Activated B cell treated with CpG ODN at 0.5 μM for 24 hours (primary cell): ENCODE data around the gene MIAT. TPM values are rescaled to one million over a fixed set of nuclear protein-coding genes. Genes with fewer than 3 reads are reported as not detected.

Experiments
- ATAC-seq: fragments of 200-7000 bp; cut with Tn5 transposase; one replicate; pipeline ENCODE4 v1.10.0; 2021; ENCODE audit warnings: low read depth, mild to moderate bottlenecking, moderate library complexity
- CTCF ChIA-PET: fragments of 350-600 bp; sonication (Branson Sonifier 250); formaldehyde crosslinking; loops from one replicate; lab custom pipeline; 2021; ENCODE audit warnings: antibody characterized with exemption; lab: Charles Lee
- POLR2A ChIA-PET: fragments of 350-600 bp; sonication (Branson Sonifier 250); formaldehyde crosslinking; loops from one replicate; lab custom pipeline; 2021; ENCODE audit warnings: antibody characterized with exemption; lab: Charles Lee
- DNase-seq: peaks from one replicate; pipeline ENCODE4 v3.0.0; 2022
- H3K27ac Mint-ChIP-seq: one replicate; pipeline ENCODE4 v1.8.0; 2020; ENCODE audit warnings: mixed read lengths
- H3K27me3 Mint-ChIP-seq: one replicate; pipeline ENCODE4 v1.8.0; 2021; ENCODE audit warnings: mixed read lengths
- H3K36me3 Mint-ChIP-seq: one replicate; pipeline ENCODE4 v1.8.0; 2021; ENCODE audit warnings: low read depth, mixed read lengths
- H3K4me1 Mint-ChIP-seq: one replicate; pipeline ENCODE4 v1.8.0; 2021; ENCODE audit warnings: mixed read lengths
- H3K4me3 Mint-ChIP-seq: one replicate; pipeline ENCODE4 v1.8.0; 2020; ENCODE audit warnings: mild to moderate bottlenecking, mixed read lengths
- H3K9me3 Mint-ChIP-seq: one replicate; pipeline ENCODE4 v1.8.0; 2020; ENCODE audit warnings: mixed read lengths
- CTCF ChIP-seq: fragments of 200-600 bp; IDR thresholded peaks from one replicate; pipeline ENCODE4 v1.8.0; 2022; ENCODE audit warnings: antibody characterized with exemption, mild to moderate bottlenecking
- intact Hi-C: fragments of 100-400 bp; cut with micrococcal nuclease; formaldehyde crosslinking; loops from one replicate; pipeline ENCODE4 v1.15.1; 2024
- total RNA-seq: library from RNA; stranded (reverse); gene quantifications from 2 replicates; pipeline ENCODE4 v1.2.3, GENCODE V29; 2022

MIAT gene
- total RNA-seq, 1 donor from 2014 or later: 7.3 TPM

DNA sequence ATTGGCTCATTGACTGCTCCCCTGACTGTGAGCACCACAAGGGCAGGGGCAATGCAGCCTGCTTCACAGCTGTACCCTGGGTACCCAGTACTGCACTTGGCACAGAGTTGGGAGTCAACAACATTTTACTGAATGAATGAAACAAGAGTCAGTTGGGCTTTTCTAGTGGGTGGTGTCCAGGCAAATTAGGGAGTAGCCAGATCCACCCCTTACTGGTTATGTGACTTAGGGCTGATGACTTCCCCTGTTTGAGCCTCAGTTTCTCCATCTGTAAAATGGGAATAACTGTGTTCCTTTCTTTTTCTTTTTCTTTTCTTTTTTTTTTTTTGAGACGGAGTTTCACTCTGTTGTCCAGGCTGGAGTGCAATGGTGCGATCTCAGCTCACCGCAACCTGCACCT lies 23.1 kb downstream of the MIAT start:
- H3K36me3 Mint-ChIP-seq: peaks cover 53% of the 10 kb centered on the region
- no peak overlapping the region for H3K4me3 Mint-ChIP-seq
- no peaks in the 10 kb centered on the region for H3K9me3 Mint-ChIP-seq
- ChIA-PET CTCF (no interaction called here), POLR2A (no interaction called here)
- H3K27me3 Mint-ChIP-seq: no peaks in the 10 kb centered on the region
- no peak overlapping the region for H3K27ac Mint-ChIP-seq
- DNase-seq (no peak), ATAC-seq (no peak)
- H3K4me1 Mint-ChIP-seq: peaks cover 41% of the 10 kb centered on the region
- no peak for TF ChIP-seq CTCF
- intact Hi-C loops: no loop called here

DNA sequence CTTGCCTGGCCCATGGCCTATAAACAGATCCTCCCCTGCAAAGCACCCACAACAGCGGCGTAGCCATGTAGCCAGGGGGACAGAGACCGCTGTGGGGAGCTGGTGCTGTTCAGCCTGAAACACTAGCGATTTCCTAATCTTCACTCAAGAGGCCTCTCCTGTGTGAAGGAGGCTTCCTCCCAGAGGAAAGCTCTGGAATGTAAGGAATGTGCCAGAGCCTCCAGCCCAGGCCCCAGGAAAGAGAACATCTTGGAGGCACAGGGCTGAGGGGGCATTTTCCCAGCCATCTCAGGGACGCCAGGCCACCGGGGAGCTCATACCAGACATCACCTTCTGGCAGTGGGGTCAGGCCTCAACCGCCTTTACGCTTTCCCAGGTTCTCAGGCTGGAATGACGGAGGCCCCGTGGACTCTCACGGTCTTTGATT lies 24.0 kb downstream of the MIAT start:
- POLR2A ChIA-PET: no interaction called here

GRCh38 chr22:26684168-26684567 lies 26.8 kb downstream of the MIAT start:
- CTCF ChIA-PET: no interaction called here
- intact Hi-C loops: no loop called here
- Mint-ChIP-seq H3K27ac (no peak overlapping the region), H3K4me3 (no peak overlapping the region), H3K9me3 (no peaks in the 10 kb centered on the region), H3K27me3 (no peaks in the 10 kb centered on the region), H3K4me1 (peaks cover 23% of the 10 kb centered on the region), H3K36me3 (peaks cover 66% of the 10 kb centered on the region)
- no peak for TF ChIP-seq CTCF
- ATAC-seq (no peak), DNase-seq (no peak)
- POLR2A ChIA-PET: no interaction called here

More for the DNA sequence above, 24.0 kb downstream of the MIAT start:
- H3K27ac Mint-ChIP-seq: no peak overlapping the region
- no peaks in the 10 kb centered on the region for H3K27me3 Mint-ChIP-seq
- CTCF ChIA-PET: no interaction called here
- H3K4me3 Mint-ChIP-seq: no peak overlapping the region
- TF ChIP-seq CTCF: no peak
- ATAC-seq: no peak
- no peaks in the 10 kb centered on the region for H3K9me3 Mint-ChIP-seq
- intact Hi-C loops: no loop called here
- peaks cover 51% of the 10 kb centered on the region for H3K36me3 Mint-ChIP-seq
- no peak for DNase-seq
- peaks cover 32% of the 10 kb centered on the region for H3K4me1 Mint-ChIP-seq

GRCh38 chr22:26685601-26686000 lies 28.2 kb downstream of the MIAT start:
- Mint-ChIP-seq H3K4me1 (peaks cover 15% of the 10 kb centered on the region), H3K27ac (no peak overlapping the region), H3K27me3 (no peaks in the 10 kb centered on the region), H3K9me3 (no peaks in the 10 kb centered on the region), H3K36me3 (peaks cover 70% of the 10 kb centered on the region), H3K4me3 (no peak overlapping the region)
- intact Hi-C loops: no loop called here
- no peak for DNase-seq
- ChIA-PET CTCF (no interaction called here), POLR2A (interaction anchor here (0.7 kb wide), 1 partner anchor 11 kb away, joined by 8 read pairs; no protein-coding TSS in a partner anchor)
- TF ChIP-seq CTCF: no peak
- ATAC-seq: no peak

DNA sequence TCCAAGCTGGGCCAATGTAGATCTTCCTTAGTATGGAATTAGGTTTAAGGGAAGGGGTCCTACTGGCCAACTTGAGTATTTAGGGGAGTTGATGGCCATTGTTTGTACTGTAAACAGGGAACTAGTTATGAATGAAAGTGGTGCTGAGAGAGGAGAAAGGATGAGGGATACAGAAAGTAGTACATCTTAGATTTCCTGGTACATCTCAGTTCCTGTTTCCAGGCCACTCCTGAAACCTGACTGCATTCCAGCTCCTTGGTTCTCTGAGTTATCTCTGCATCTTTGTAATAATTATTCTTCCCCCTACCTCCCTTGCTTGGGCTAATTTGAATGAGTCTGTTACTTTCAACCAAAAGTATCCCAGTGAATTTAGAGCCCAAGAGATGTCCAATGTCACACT lies 30.1 kb downstream of the MIAT start:
- DNase-seq: no peak
- intact Hi-C loops: no loop called here
- H3K27me3 Mint-ChIP-seq: no peaks in the 10 kb centered on the region
- peaks cover 20% of the 10 kb centered on the region for H3K4me1 Mint-ChIP-seq
- H3K9me3 Mint-ChIP-seq: no peaks in the 10 kb centered on the region
- no peak for ATAC-seq
- no peak for TF ChIP-seq CTCF
- POLR2A ChIA-PET: no interaction called here
- H3K4me3 Mint-ChIP-seq: no peak overlapping the region
- CTCF ChIA-PET: no interaction called here
- no peak overlapping the region for H3K27ac Mint-ChIP-seq
- H3K36me3 Mint-ChIP-seq: peaks cover 61% of the 10 kb centered on the region
